ENCODE measurements around the gene CORO2B.

The CORO2B gene

GRCh38 chr15:68606375-68606774 lies 27.6 kb downstream of the CORO2B start:
- no peak for TF ChIP-seq CTCF (IDR thresholded peaks at IDR 0.05; ENCODE audit: low read depth, low read length)
- peaks cover 5% of the 10 kb centered on the region; the same call in 1 of the 2 replicates for H3K36me3 ChIP-seq
- H3K9me3 ChIP-seq (ENCODE audit: severe bottlenecking), result no peaks in the 10 kb centered on the region
- DNase-seq, result no peak
- H3K27me3 ChIP-seq (ENCODE audit: insufficient read depth, low read depth, severe bottlenecking), result no peaks in the 10 kb centered on the region
- no peak overlapping the region for H3K4me3 ChIP-seq (ENCODE audit: low read depth, low read length)
- H3K27ac ChIP-seq, result no peak overlapping the region

- no peaks in the 10 kb centered on the region for H3K27me3 ChIP-seq (ENCODE audit: insufficient read depth, low read depth, severe bottlenecking)
- H3K4me3 ChIP-seq (ENCODE audit: low read depth, low read length), result no peak overlapping the region
- TF ChIP-seq CTCF (IDR thresholded peaks at IDR 0.05; ENCODE audit: low read depth, low read length), result no peak
- H3K9me3 ChIP-seq (ENCODE audit: severe bottlenecking), result no peaks in the 10 kb centered on the region
- peaks cover 5% of the 10 kb centered on the region; the same call in 1 of the 2 replicates for H3K36me3 ChIP-seq
- no peak overlapping the region for H3K27ac ChIP-seq
- DNase-seq, result no peak
Observed at GRCh38 chr15:68608206-68608843, 29.5 kb downstream of the CORO2B start.

GRCh38 chr15:68608844-68609232 lies 30.0 kb downstream of the CORO2B start:
- Histone ChIP-seq H3K27me3 (ENCODE audit: insufficient read depth, low read depth, severe bottlenecking) (no peaks in the 10 kb centered on the region), H3K36me3 (peaks cover under 1% of the 10 kb centered on the region; the same call in 1 of the 2 replicates), H3K27ac (no peak overlapping the region), H3K9me3 (ENCODE audit: severe bottlenecking) (no peaks in the 10 kb centered on the region), H3K4me3 (ENCODE audit: low read depth, low read length) (no peak overlapping the region)
- DNase-seq, result no peak
- no peak for TF ChIP-seq CTCF (IDR thresholded peaks at IDR 0.05; ENCODE audit: low read depth, low read length)

- Histone ChIP-seq H3K36me3 (no peaks in the 10 kb centered on the region), H3K9me3 (ENCODE audit: severe bottlenecking) (no peaks in the 10 kb centered on the region), H3K27ac (no peak overlapping the region), H3K4me3 (ENCODE audit: low read depth, low read length) (no peak overlapping the region), H3K27me3 (ENCODE audit: insufficient read depth, low read depth, severe bottlenecking) (no peaks in the 10 kb centered on the region)
- DNase-seq, result no peak
- no peak for TF ChIP-seq CTCF (IDR thresholded peaks at IDR 0.05; ENCODE audit: low read depth, low read length)
Observed at GRCh38 chr15:68609629-68610028, 30.8 kb downstream of the CORO2B start.

- Histone ChIP-seq H3K27ac (no peak overlapping the region), H3K9me3 (ENCODE audit: severe bottlenecking) (no peaks in the 10 kb centered on the region), H3K36me3 (no peaks in the 10 kb centered on the region), H3K27me3 (ENCODE audit: insufficient read depth, low read depth, severe bottlenecking) (no peaks in the 10 kb centered on the region), H3K4me3 (ENCODE audit: low read depth, low read length) (no peak overlapping the region)
- TF ChIP-seq CTCF (IDR thresholded peaks at IDR 0.05; ENCODE audit: low read depth, low read length), result no peak
- DNase-seq, result no peak
Observed at GRCh38 chr15:68610825-68611224, 32.0 kb downstream of the CORO2B start.

GRCh38 chr15:68612503-68612902 lies 33.7 kb downstream of the CORO2B start:
- H3K9me3 ChIP-seq (ENCODE audit: severe bottlenecking), result no peaks in the 10 kb centered on the region
- peaks cover 3% of the 10 kb centered on the region; the same call in 1 of the 2 replicates for H3K36me3 ChIP-seq
- H3K4me3 ChIP-seq (ENCODE audit: low read depth, low read length), result no peak overlapping the region
- H3K27me3 ChIP-seq (ENCODE audit: insufficient read depth, low read depth, severe bottlenecking), result no peaks in the 10 kb centered on the region
- no peak for DNase-seq
- no peak overlapping the region for H3K27ac ChIP-seq
- TF ChIP-seq CTCF (IDR thresholded peaks at IDR 0.05; ENCODE audit: low read depth, low read length), result no peak

All from WERI-Rb-1 (cell line).